ENCODE data around the gene MYH1. TPM values are rescaled to one million over a fixed set of nuclear protein-coding genes. Genes with fewer than 3 reads are reported as not detected.

The MYH1 gene
- total and polyA plus RNA-seq, 2 of the 8 experiments (the other 6 are each of a cell fraction or from before 2014, with no cell fraction given), result not detected

DNA sequence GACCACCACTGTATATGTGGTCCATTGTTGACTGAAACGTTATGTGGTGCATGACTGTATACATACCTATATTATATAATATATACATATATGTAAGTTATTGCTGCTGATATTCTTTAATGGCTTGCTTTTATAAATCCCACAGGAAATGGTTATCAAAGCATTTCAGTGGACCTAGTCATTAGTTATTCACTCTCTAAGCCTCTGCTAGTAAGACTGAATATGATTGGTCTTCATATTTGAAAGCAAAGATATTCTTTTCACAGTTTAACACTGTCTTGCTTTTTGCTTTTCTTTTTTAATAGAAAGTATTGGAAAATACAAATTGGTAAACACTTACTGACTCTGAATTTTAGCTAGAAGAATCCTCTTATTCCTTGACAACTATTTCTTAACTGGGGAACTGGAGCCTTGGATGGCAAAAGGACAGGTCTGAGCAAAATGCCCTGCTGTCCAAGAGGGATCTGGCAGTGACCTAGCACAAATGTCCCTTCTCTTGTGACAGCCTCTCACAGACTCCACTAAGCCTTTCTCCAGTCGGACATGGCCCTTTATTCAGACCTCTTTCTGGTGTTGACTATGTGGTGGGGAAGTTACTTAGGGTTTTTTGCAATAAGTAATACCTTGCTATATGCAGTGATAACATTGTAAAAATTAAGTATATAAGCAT is 45.8 kb upstream of the MYH1 start:
- WGBS, 2 experiments (ENCODE audit: extremely low coverage in 1 of 2, insufficient coverage in 1 of 2, insufficient read length in 1 of 2, insufficient replicate concordance in 2 of 2, low coverage in 1 of 2, low lambda C conversion rate in 2 of 2, missing lambda C conversion rate in 1 of 2), result 83% methylated on average over 2 of the region's 2 CpGs; no CpG with 5 or more reads in 1 of the 2 experiments
- H3K23ac ChIP-seq (ENCODE audit: insufficient read length), result no peak overlapping the region
- no peak overlapping the region for H2BK5ac ChIP-seq (ENCODE audit: low read depth, low read length)
- no peak overlapping the region for H3K27ac ChIP-seq (ENCODE audit: low read depth, low read length)
- H3K4ac ChIP-seq (replicated peaks; ENCODE audit: insufficient read length, low read depth, low read length), result no peak overlapping the region
- H2AK5ac ChIP-seq (ENCODE audit: low read depth, low read length), result no peak overlapping the region
- no peaks in the 10 kb centered on the region for H3K36me3 ChIP-seq (ENCODE audit: control insufficient read depth in 2 of 4, insufficient read depth in 4 of 4, low read length in 3 of 4)
- no peaks in the 10 kb centered on the region for H3K27me3 ChIP-seq (replicated peaks in 1 of 4; ENCODE audit: control insufficient read depth in 3 of 4, extremely low read depth in 1 of 4, insufficient read depth in 3 of 4, low read length in 3 of 4)
- no peaks in the 10 kb centered on the region for H3K79me1 ChIP-seq (ENCODE audit: low read depth, low read length)
- H3K4me1 ChIP-seq (replicated peaks in 1 of 4; ENCODE audit: control insufficient read depth in 3 of 4, insufficient read depth in 4 of 4, low read length in 3 of 4), result peaks cover 0 to 2% (median 0%) of the 10 kb centered on the region in 4 experiments; a peak in 1 of 7 replicates
- no peak overlapping the region for H4K8ac ChIP-seq (ENCODE audit: extremely low read depth, insufficient read depth, low read length)
- no peaks in the 10 kb centered on the region for H3K79me2 ChIP-seq (ENCODE audit: control insufficient read depth in 1 of 2, insufficient read depth in 2 of 2, low read length in 2 of 2)
- H3K18ac ChIP-seq (ENCODE audit: extremely low read depth, low read length), result no peak overlapping the region
- no peak overlapping the region for H3K56ac ChIP-seq (replicated peaks; ENCODE audit: insufficient read length, low read depth, low read length)
- H3K9me3 ChIP-seq (ENCODE audit: insufficient read depth in 2 of 2, low read depth in 1 of 2, low read length in 1 of 2), result no peaks in the 10 kb centered on the region
- no peak overlapping the region for H2BK120ac ChIP-seq (replicated peaks; ENCODE audit: low read depth, low read length)
- H2BK15ac ChIP-seq (ENCODE audit: low read length), result no peak overlapping the region
- POLR2A ChIA-PET (ENCODE audit: partially characterized antibody), result no interaction called here
- no peak overlapping the region for H3K4me2 ChIP-seq (ENCODE audit: insufficient read depth in 1 of 2, low read depth in 2 of 2, low read length in 2 of 2)
- no peaks in the 10 kb centered on the region for H3K23me2 ChIP-seq (ENCODE audit: low read depth, low read length)
- TF ChIP-seq, protein P1, sequence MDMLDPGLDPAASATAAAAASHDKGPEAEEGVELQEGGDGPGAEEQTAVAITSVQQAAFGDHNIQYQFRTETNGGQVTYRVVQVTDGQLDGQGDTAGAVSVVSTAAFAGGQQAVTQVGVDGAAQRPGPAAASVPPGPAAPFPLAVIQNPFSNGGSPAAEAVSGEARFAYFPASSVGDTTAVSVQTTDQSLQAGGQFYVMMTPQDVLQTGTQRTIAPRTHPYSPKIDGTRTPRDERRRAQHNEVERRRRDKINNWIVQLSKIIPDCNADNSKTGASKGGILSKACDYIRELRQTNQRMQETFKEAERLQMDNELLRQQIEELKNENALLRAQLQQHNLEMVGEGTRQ (IDR thresholded peaks at IDR 0.05; ENCODE audit: low read length), result no peak
- TF ChIP-seq SIX5 (IDR thresholded peaks at IDR 0.05; ENCODE audit: low read depth, low read length) (no peak), SRF (IDR thresholded peaks at IDR 0.05; ENCODE audit: low read depth, low read length) (no peak), SIRT6 (IDR thresholded peaks at IDR 0.05; ENCODE audit: low read length) (no peak), JUND (IDR thresholded peaks at IDR 0.05; ENCODE audit: low read length) (no peak)
- TF ChIP-seq, protein P2, sequence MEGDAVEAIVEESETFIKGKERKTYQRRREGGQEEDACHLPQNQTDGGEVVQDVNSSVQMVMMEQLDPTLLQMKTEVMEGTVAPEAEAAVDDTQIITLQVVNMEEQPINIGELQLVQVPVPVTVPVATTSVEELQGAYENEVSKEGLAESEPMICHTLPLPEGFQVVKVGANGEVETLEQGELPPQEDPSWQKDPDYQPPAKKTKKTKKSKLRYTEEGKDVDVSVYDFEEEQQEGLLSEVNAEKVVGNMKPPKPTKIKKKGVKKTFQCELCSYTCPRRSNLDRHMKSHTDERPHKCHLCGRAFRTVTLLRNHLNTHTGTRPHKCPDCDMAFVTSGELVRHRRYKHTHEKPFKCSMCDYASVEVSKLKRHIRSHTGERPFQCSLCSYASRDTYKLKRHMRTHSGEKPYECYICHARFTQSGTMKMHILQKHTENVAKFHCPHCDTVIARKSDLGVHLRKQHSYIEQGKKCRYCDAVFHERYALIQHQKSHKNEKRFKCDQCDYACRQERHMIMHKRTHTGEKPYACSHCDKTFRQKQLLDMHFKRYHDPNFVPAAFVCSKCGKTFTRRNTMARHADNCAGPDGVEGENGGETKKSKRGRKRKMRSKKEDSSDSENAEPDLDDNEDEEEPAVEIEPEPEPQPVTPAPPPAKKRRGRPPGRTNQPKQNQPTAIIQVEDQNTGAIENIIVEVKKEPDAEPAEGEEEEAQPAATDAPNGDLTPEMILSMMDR (IDR thresholded peaks at IDR 0.05; ENCODE audit: control extremely low read depth in 1 of 3, insufficient read depth in 1 of 3, low read depth in 1 of 3, low read length in 3 of 3), result no peak
- TF ChIP-seq, protein P3, sequence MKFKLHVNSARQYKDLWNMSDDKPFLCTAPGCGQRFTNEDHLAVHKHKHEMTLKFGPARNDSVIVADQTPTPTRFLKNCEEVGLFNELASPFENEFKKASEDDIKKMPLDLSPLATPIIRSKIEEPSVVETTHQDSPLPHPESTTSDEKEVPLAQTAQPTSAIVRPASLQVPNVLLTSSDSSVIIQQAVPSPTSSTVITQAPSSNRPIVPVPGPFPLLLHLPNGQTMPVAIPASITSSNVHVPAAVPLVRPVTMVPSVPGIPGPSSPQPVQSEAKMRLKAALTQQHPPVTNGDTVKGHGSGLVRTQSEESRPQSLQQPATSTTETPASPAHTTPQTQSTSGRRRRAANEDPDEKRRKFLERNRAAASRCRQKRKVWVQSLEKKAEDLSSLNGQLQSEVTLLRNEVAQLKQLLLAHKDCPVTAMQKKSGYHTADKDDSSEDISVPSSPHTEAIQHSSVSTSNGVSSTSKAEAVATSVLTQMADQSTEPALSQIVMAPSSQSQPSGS (IDR thresholded peaks at IDR 0.05; ENCODE audit: low read length), result no peak
- H4K5ac ChIP-seq (ENCODE audit: insufficient read length, low read depth, low read length), result no peak overlapping the region
- no peak overlapping the region for H2AFZ ChIP-seq (ENCODE audit: low read length)
- DNase-seq (ENCODE audit: low read depth in 1 of 2, low spot score in 2 of 2) (no peak), FAIRE-seq (no peak)
- H3K9ac ChIP-seq (replicated peaks in 1 of 4; ENCODE audit: extremely low read depth in 1 of 4, low read depth in 3 of 4, low read length in 3 of 4), result no peak overlapping the region
- no peak overlapping the region for H3K4me3 ChIP-seq (ENCODE audit: extremely low read depth in 1 of 4, insufficient read depth in 2 of 4, low read depth in 3 of 4, low read length in 4 of 4)
- H4K20me1 ChIP-seq (replicated peaks in 1 of 2; ENCODE audit: control insufficient read depth in 1 of 2, insufficient read depth in 2 of 2, low read length in 2 of 2), result no peaks in the 10 kb centered on the region
- no peak overlapping the region for H4K91ac ChIP-seq (replicated peaks; ENCODE audit: insufficient read length, low read length)
- no peak overlapping the region for H2BK20ac ChIP-seq (ENCODE audit: low read length)
- no peak overlapping the region for H3K14ac ChIP-seq (ENCODE audit: insufficient read length)
- CTCF ChIA-PET (ENCODE audit: partially characterized antibody), result no interaction called here
- H2BK12ac ChIP-seq (ENCODE audit: low read depth, low read length), result no peak overlapping the region

Measured in H1 (cell line).